CD8-positive, alpha-beta memory T cell (primary cell): ENCODE measurements around the gene NAT9. TPM values are rescaled to one million over a fixed set of nuclear protein-coding genes. Genes with fewer than 3 reads are reported as not detected.

ENCODE experiments used
- CTCF ChIA-PET: fragments of 350-600 bp; sonication (Branson Sonifier 250); formaldehyde crosslinking; loops from one replicate; lab custom pipeline; 2021; ENCODE audit warnings: antibody characterized with exemption; lab: Charles Lee
- POLR2A ChIA-PET: fragments of 350-600 bp; sonication (Branson Sonifier 250); formaldehyde crosslinking; loops from one replicate; lab custom pipeline; 2021; ENCODE audit warnings: antibody characterized with exemption; lab: Charles Lee
- DNase-seq, 5 donors: peaks; one replicate each; pipeline versions ENCODE4 v3.0.0 to v3.0.0-alpha.2; 2020 to 2022; ENCODE audit warnings: mixed read lengths in 1 of 5
- H3K27ac ChIP-seq: one replicate; pipeline ENCODE4 v1.7.0; 2013; ENCODE audit warnings: low read depth, mild to moderate bottlenecking, low read length, moderate library complexity
- H3K27me3 ChIP-seq: 2 replicates; pipeline ENCODE4 v1.7.0; 2013; ENCODE audit warnings: low read length, mild to moderate bottlenecking; ENCODE audit not compliant: insufficient read depth, poor library complexity, severe bottlenecking
- H3K36me3 ChIP-seq: 2 replicates; pipeline ENCODE4 v1.7.0; 2013; ENCODE audit warnings: mild to moderate bottlenecking, low read length, moderate library complexity; ENCODE audit not compliant: insufficient read depth
- H3K4me1 ChIP-seq: 2 replicates; pipeline ENCODE4 v1.7.0; 2013; ENCODE audit warnings: mild to moderate bottlenecking, low read length, moderate library complexity; ENCODE audit not compliant: insufficient read depth
- H3K4me3 ChIP-seq: 2 replicates; pipeline ENCODE4 v1.7.0; 2013; ENCODE audit warnings: mild to moderate bottlenecking, low read length
- H3K9me3 ChIP-seq: 2 replicates; pipeline ENCODE4 v1.7.0; 2013; ENCODE audit warnings: mild to moderate bottlenecking, low read length
- H3K27ac Mint-ChIP-seq, 8 donors: one replicate each; pipeline ENCODE4 v1.8.0; 2020 to 2021; ENCODE audit warnings: mixed read lengths in 8 of 8, mild to moderate bottlenecking in 6 of 8, inconsistent platforms in 3 of 8, moderate library complexity in 3 of 8
- H3K27me3 Mint-ChIP-seq, 2 donors: one replicate each; pipeline ENCODE4 v1.8.0; 2020 to 2021; ENCODE audit warnings: mixed read lengths in 2 of 2, mild to moderate bottlenecking in 1 of 2, moderate library complexity in 1 of 2
- H3K36me3 Mint-ChIP-seq, 3 donors: one replicate each; pipeline ENCODE4 v1.8.0; 2020 to 2021; ENCODE audit warnings: mixed read lengths in 3 of 3, inconsistent platforms in 1 of 3, mild to moderate bottlenecking in 1 of 3
- H3K4me1 Mint-ChIP-seq, 3 donors: one replicate each; pipeline ENCODE4 v1.8.0; 2020 to 2021; ENCODE audit warnings: mixed read lengths in 3 of 3, inconsistent platforms in 1 of 3, mild to moderate bottlenecking in 1 of 3
- H3K4me3 Mint-ChIP-seq, 7 donors: one replicate each; pipeline ENCODE4 v1.8.0; 2020 to 2021; ENCODE audit warnings: mixed read lengths in 7 of 7, mild to moderate bottlenecking in 6 of 7, moderate library complexity in 4 of 7, inconsistent platforms in 2 of 7
- H3K9me3 Mint-ChIP-seq, 5 donors: one replicate each; pipeline ENCODE4 v1.8.0; 2020 to 2022; ENCODE audit warnings: mixed read lengths in 5 of 5, mild to moderate bottlenecking in 3 of 5, moderate library complexity in 2 of 5, inconsistent platforms in 1 of 5
- polyA plus RNA-seq: library from polyadenylated mRNA; unstranded; fragments of 300-500 nt; fragmentation: Illumina TruSeq; gene quantifications from one replicate; pipeline ENCODE4 v1.2.3, GENCODE V29; 2021
- total RNA-seq, 2 experiments: library from RNA; stranded (reverse); gene quantifications; one replicate each; pipeline ENCODE4 v1.2.3, GENCODE V29; 2021

NAT9 gene
- 10 to 100 TPM; 42.7 to 44.5 TPM for total RNA-seq
- polyA plus RNA-seq = 17.1 TPM

GRCh38 chr17:74776044-74776962 is at the start of gene NAT9:
TSS of gene NAT9 (minus strand) at chr17:74776345. CDS start at chr17:74775698, 647 bp downstream.
- DNase-seq = peak; percentile 97 to 99 (median 99)
- H3K9me3 ChIP-seq = no peaks in the 10 kb centered on the region
- H3K4me1 ChIP-seq = peaks cover 59% of the 10 kb centered on the region
- no peaks in the 10 kb centered on the region for H3K27me3 ChIP-seq
- Mint-ChIP-seq H3K27ac (peak within 1 kb of the TSS; percentile 93 to 98 (median 98)), H3K27me3 (no peaks in the 10 kb centered on the region), H3K4me1 (peaks cover 60 to 83% (median 80%) of the 10 kb centered on the region in 3 donors), H3K4me3 (peak within 1 kb of the TSS; percentile 97 to 99 (median 98)), H3K36me3 (peaks cover 0 to 44% (median 7%) of the 10 kb centered on the region in 3 donors), H3K9me3 (no peaks in the 10 kb centered on the region)
- CTCF ChIA-PET = interaction anchor here (1.1 to 13.7 kb wide), 7 partner anchors 15 to 118 kb away, joined by 5 to 214 read pairs (median 7); partner anchors contain the start of genes NHERF1 and RAB37
- peak within 1 kb of the TSS; percentile 91 for H3K4me3 ChIP-seq
- peaks cover 19% of the 10 kb centered on the region for H3K36me3 ChIP-seq
- peak within 1 kb of the TSS; percentile 73 for H3K27ac ChIP-seq
- POLR2A ChIA-PET = interaction anchor here (0.7 to 2.1 kb wide), 6 partner anchors 10 to 97 kb away, joined by 3 to 11 read pairs (median 6); partner anchors contain the start of genes FDXR and RAB37

GRCh38 chr17:74824961-74825627 is 48.9 kb upstream of the NAT9 start:
- H3K27ac ChIP-seq = no peak overlapping the region
- H3K4me3 Mint-ChIP-seq = no peak overlapping the region
- H3K4me3 ChIP-seq = no peak overlapping the region
- no peaks in the 10 kb centered on the region for H3K27me3 ChIP-seq
- POLR2A ChIA-PET = no interaction called here
- peaks cover 0 to 66% (median 2%) of the 10 kb centered on the region in 3 donors for H3K36me3 Mint-ChIP-seq
- peaks cover 0 to 1% (median 0%) of the 10 kb centered on the region in 3 donors for H3K4me1 Mint-ChIP-seq
- no peaks in the 10 kb centered on the region for H3K27me3 Mint-ChIP-seq
- peaks cover 6% of the 10 kb centered on the region for H3K36me3 ChIP-seq
- no peaks in the 10 kb centered on the region for H3K4me1 ChIP-seq
- CTCF ChIA-PET = no interaction called here
- no peak for DNase-seq
- H3K9me3 Mint-ChIP-seq = no peaks in the 10 kb centered on the region
- no peak overlapping the region for H3K27ac Mint-ChIP-seq
- H3K9me3 ChIP-seq = no peaks in the 10 kb centered on the region

- DNase-seq = no peak
- Mint-ChIP-seq H3K27ac (no peak overlapping the region), H3K9me3 (no peaks in the 10 kb centered on the region), H3K27me3 (no peaks in the 10 kb centered on the region), H3K4me1 (peaks cover 0 to 1% (median 0%) of the 10 kb centered on the region in 3 donors), H3K36me3 (peaks cover 3 to 74% (median 3%) of the 10 kb centered on the region in 3 donors), H3K4me3 (no peak overlapping the region)
- H3K36me3 ChIP-seq = peaks cover 6% of the 10 kb centered on the region
- no peaks in the 10 kb centered on the region for H3K27me3 ChIP-seq
- no peaks in the 10 kb centered on the region for H3K9me3 ChIP-seq
- CTCF ChIA-PET = no interaction called here
- no peaks in the 10 kb centered on the region for H3K4me1 ChIP-seq
- POLR2A ChIA-PET = no interaction called here
- H3K27ac ChIP-seq = no peak overlapping the region
- no peak overlapping the region for H3K4me3 ChIP-seq
These were observed 46.8 kb upstream of the NAT9 start for GRCh38 chr17:74822939-74823367.

GRCh38 chr17:74822335-74822938 is 46.3 kb upstream of the NAT9 start:
- ChIA-PET CTCF (no interaction called here), POLR2A (no interaction called here)
- no peak for DNase-seq
- Histone ChIP-seq H3K27me3 (no peaks in the 10 kb centered on the region), H3K27ac (no peak overlapping the region), H3K36me3 (peaks cover 6% of the 10 kb centered on the region), H3K9me3 (no peaks in the 10 kb centered on the region), H3K4me3 (no peak overlapping the region), H3K4me1 (no peaks in the 10 kb centered on the region)
- no peaks in the 10 kb centered on the region for H3K9me3 Mint-ChIP-seq
- H3K36me3 Mint-ChIP-seq = peaks cover 3 to 75% (median 3%) of the 10 kb centered on the region in 3 donors
- H3K4me3 Mint-ChIP-seq = no peak overlapping the region
- no peaks in the 10 kb centered on the region for H3K27me3 Mint-ChIP-seq
- H3K27ac Mint-ChIP-seq = no peak overlapping the region
- peaks cover 0 to 1% (median 0%) of the 10 kb centered on the region in 3 donors for H3K4me1 Mint-ChIP-seq

GRCh38 chr17:74821655-74822334 is 45.6 kb upstream of the NAT9 start:
- H3K27ac Mint-ChIP-seq = no peak overlapping the region
- peaks cover 3 to 77% (median 6%) of the 10 kb centered on the region in 3 donors for H3K36me3 Mint-ChIP-seq

GRCh38 chr17:74819801-74820436 is 43.8 kb upstream of the NAT9 start:
- H3K9me3 ChIP-seq = no peaks in the 10 kb centered on the region
- H3K27ac ChIP-seq = no peak overlapping the region
- no peaks in the 10 kb centered on the region for H3K4me1 ChIP-seq
- Mint-ChIP-seq H3K27ac (no peak overlapping the region), H3K27me3 (no peaks in the 10 kb centered on the region), H3K4me1 (peaks cover 0 to 3% (median 0%) of the 10 kb centered on the region in 3 donors), H3K36me3 (peaks cover 3 to 74% (median 7%) of the 10 kb centered on the region in 3 donors), H3K9me3 (no peaks in the 10 kb centered on the region), H3K4me3 (no peak overlapping the region)
- ChIA-PET POLR2A (no interaction called here), CTCF (no interaction called here)
- H3K27me3 ChIP-seq = no peaks in the 10 kb centered on the region
- no peak for DNase-seq
- H3K4me3 ChIP-seq = no peak overlapping the region
- peaks cover 6% of the 10 kb centered on the region for H3K36me3 ChIP-seq

More at GRCh38 chr17:74821655-74822334, 45.6 kb upstream of the NAT9 start:
- H3K27me3 ChIP-seq = no peaks in the 10 kb centered on the region
- Mint-ChIP-seq H3K4me3 (peak overlapping the region in 1 of 7 donors; percentile 6), H3K27me3 (no peaks in the 10 kb centered on the region), H3K9me3 (no peaks in the 10 kb centered on the region), H3K4me1 (no peaks in the 10 kb centered on the region)
- no peak overlapping the region for H3K27ac ChIP-seq
- H3K9me3 ChIP-seq = no peaks in the 10 kb centered on the region
- POLR2A ChIA-PET = no interaction called here
- H3K4me3 ChIP-seq = no peak overlapping the region
- no peak for DNase-seq
- CTCF ChIA-PET = no interaction called here
- no peaks in the 10 kb centered on the region for H3K4me1 ChIP-seq
- H3K36me3 ChIP-seq = peaks cover 6% of the 10 kb centered on the region

- Histone ChIP-seq H3K36me3 (peaks cover 6% of the 10 kb centered on the region), H3K4me3 (no peak overlapping the region), H3K27me3 (no peaks in the 10 kb centered on the region), H3K27ac (no peak overlapping the region), H3K4me1 (no peaks in the 10 kb centered on the region), H3K9me3 (no peaks in the 10 kb centered on the region)
- POLR2A ChIA-PET = no interaction called here
- Mint-ChIP-seq H3K9me3 (no peaks in the 10 kb centered on the region), H3K27me3 (no peaks in the 10 kb centered on the region), H3K4me1 (peaks cover 0 to 3% (median 0%) of the 10 kb centered on the region in 3 donors), H3K36me3 (peaks cover 3 to 74% (median 7%) of the 10 kb centered on the region in 3 donors), H3K4me3 (no peak overlapping the region), H3K27ac (no peak overlapping the region)
- CTCF ChIA-PET = interaction anchor here (1.3 kb wide), 1 partner anchor 27 kb away, joined by 3 read pairs; no protein-coding TSS in a partner anchor
- no peak for DNase-seq
These were observed 42.3 kb upstream of the NAT9 start for GRCh38 chr17:74818291-74818938.
